B cell (primary cell): Measurements from ENCODE around the gene SELENOI. TPM values are rescaled to one million over a fixed set of nuclear protein-coding genes. Genes with fewer than 3 reads are reported as not detected.

Source experiments
- ATAC-seq: fragments of 200-7000 bp; cut with Tn5 transposase; one replicate; pipeline ENCODE4 v1.10.0; 2021; ENCODE audit warnings: low read depth, mild to moderate bottlenecking, moderate number of reproducible peaks, moderate library complexity
- CTCF ChIA-PET: fragments of 350-600 bp; sonication (Branson Sonifier 250); formaldehyde crosslinking; loops from one replicate; lab custom pipeline; 2021; ENCODE audit warnings: antibody characterized with exemption, inconsistent platforms; lab: Charles Lee
- POLR2A ChIA-PET: fragments of 350-600 bp; sonication (Branson Sonifier 250); formaldehyde crosslinking; loops from one replicate; lab custom pipeline; 2021; ENCODE audit warnings: antibody characterized with exemption; lab: Charles Lee
- DNase-seq: peaks from one replicate; pipeline ENCODE4 v3.0.0; 2013
- H2AFZ ChIP-seq: 2 replicates; pipeline ENCODE4 v1.6.1; 2012; ENCODE audit warnings: mild to moderate bottlenecking, low read depth, low read length; ENCODE audit not compliant: insufficient read depth, poor library complexity, severe bottlenecking
- H3K27ac ChIP-seq, 2 donors: 1 replicate in 1 of 2; 2 replicates in 1 of 2; pipeline ENCODE4 v1.5.1; 2012 to 2013; ENCODE audit warnings: low read length in 2 of 2, mild to moderate bottlenecking in 2 of 2, moderate library complexity in 1 of 2
- H3K27me3 ChIP-seq, 4 experiments: fragments of 200-600 bp in 1 of 4; sonication (generic) in 1 of 4; replicated peaks in 1 of 4; 1 replicate in 2 of 4; 2 replicates in 2 of 4; pipeline versions ENCODE4 v1.6.1 to v1.7.0; 2013 to 2016; ENCODE audit warnings: low read length in 3 of 4, mild to moderate bottlenecking in 2 of 4, mixed read lengths in 1 of 4, moderate library complexity in 1 of 4; ENCODE audit not compliant: insufficient read depth in 4 of 4, control insufficient read depth in 3 of 4; ENCODE audit errors: control extremely low read depth in 1 of 4
- H3K36me3 ChIP-seq, 2 experiments: replicated peaks in 1 of 2; 1 replicate in 1 of 2; 2 replicates in 1 of 2; pipeline versions ENCODE4 v1.6.1 to v1.7.1; 2013; ENCODE audit warnings: low read length in 1 of 2; ENCODE audit not compliant: insufficient read depth in 2 of 2, control insufficient read depth in 1 of 2; ENCODE audit errors: control extremely low read depth in 1 of 2, extremely low read depth in 1 of 2
- H3K4me1 ChIP-seq, 2 donors: fragments of 200-600 bp in 1 of 2; sonication (generic) in 1 of 2; 1 replicate in 1 of 2; 2 replicates in 1 of 2; pipeline versions ENCODE4 v1.5.1 to v1.6.1; 2013 to 2017; ENCODE audit warnings: low read length in 2 of 2; ENCODE audit not compliant: control insufficient read depth in 2 of 2, insufficient read depth in 2 of 2
- H3K4me2 ChIP-seq: replicated peaks from 2 replicates; pipeline ENCODE3; 2012; ENCODE audit warnings: mild to moderate bottlenecking, low read depth, low read length; ENCODE audit not compliant: poor library complexity, severe bottlenecking
- H3K4me3 ChIP-seq, 5 experiments: fragments of 200-600 bp in 1 of 5; sonication (generic) in 1 of 5; 1 replicate in 3 of 5; 2 replicates in 2 of 5; pipeline versions ENCODE4 v1.5.1 to v1.7.0; 2011 to 2016; ENCODE audit warnings: low read length in 4 of 5, mild to moderate bottlenecking in 4 of 5, low read depth in 2 of 5, control low read depth in 1 of 5, moderate library complexity in 1 of 5; ENCODE audit not compliant: insufficient read depth in 1 of 5; ENCODE audit errors: control extremely low read depth in 1 of 5, extremely low read depth in 1 of 5
- H3K79me2 ChIP-seq: fragments of 200-600 bp; sonication (generic); one replicate; pipeline ENCODE4 v1.6.0; 2016; ENCODE audit warnings: low read length; ENCODE audit not compliant: control insufficient read depth, insufficient read depth
- H3K9ac ChIP-seq: fragments of 200-600 bp; sonication (generic); 2 replicates; pipeline ENCODE4 v1.6.1; 2017; ENCODE audit warnings: mild to moderate bottlenecking, low read length, moderate library complexity
- H3K9me3 ChIP-seq, 3 donors: one replicate each; pipeline versions ENCODE4 v1.6.1 to v1.7.1; 2013; ENCODE audit warnings: low read length in 2 of 3; ENCODE audit not compliant: control insufficient read depth in 2 of 3, insufficient read depth in 1 of 3; ENCODE audit errors: control extremely low read depth in 1 of 3
- H4K20me1 ChIP-seq: 2 replicates; pipeline ENCODE4 v1.6.0; 2012; ENCODE audit warnings: mild to moderate bottlenecking, low read length; ENCODE audit not compliant: insufficient read depth, control insufficient read depth, poor library complexity, severe bottlenecking
- H3K27ac Mint-ChIP-seq: one replicate; pipeline ENCODE4 v1.8.0; 2021; ENCODE audit warnings: mixed read lengths
- H3K27me3 Mint-ChIP-seq: one replicate; pipeline ENCODE4 v1.8.0; 2021; ENCODE audit warnings: mixed read lengths
- H3K4me1 Mint-ChIP-seq: one replicate; pipeline ENCODE4 v1.8.0; 2021; ENCODE audit warnings: mixed read lengths
- H3K4me3 Mint-ChIP-seq: one replicate; pipeline ENCODE4 v1.8.0; 2021; ENCODE audit warnings: mixed read lengths
- H3K9me3 Mint-ChIP-seq: one replicate; pipeline ENCODE4 v1.8.0; 2022; ENCODE audit warnings: mixed read lengths; ENCODE audit not compliant: insufficient read depth
- CTCF ChIP-seq: fragments of 200-600 bp; IDR thresholded peaks from one replicate; pipeline ENCODE4 v1.8.0; 2022; ENCODE audit warnings: antibody characterized with exemption, mild to moderate bottlenecking
- EZH2 ChIP-seq: IDR thresholded peaks from 2 replicates; pipeline ENCODE4 v1.6.1; 2012; ENCODE audit warnings: borderline replicate concordance, low read depth, mild to moderate bottlenecking, moderate library complexity, low read length; ENCODE audit not compliant: insufficient read depth, poor library complexity, severe bottlenecking
- WGBS: methylation state at CpG from one replicate; pipeline ENCODE4 v1.1.5; 2013; ENCODE audit warnings: missing lambda C conversion rate; ENCODE audit not compliant: insufficient coverage; 5-methylcytosine and 5-hydroxymethylcytosine counted together
- intact Hi-C: fragments of 100-400 bp; cut with micrococcal nuclease; formaldehyde crosslinking; loops from one replicate; pipeline ENCODE4 v1.10.0; 2022
- polyA plus RNA-seq: library from polyadenylated mRNA; depleted of rRNA; stranded (reverse); fragments of >200 nt; gene quantifications from 2 replicates; pipeline ENCODE4 v1.2.3, GENCODE V29; 2012
- total RNA-seq, 2 donors: library from RNA; stranded (reverse); fragments of 120-200 nt in 1 of 2; gene quantifications; 1 replicate in 1 of 2; 2 replicates in 1 of 2; pipeline versions ENCODE4 v1.2.3 to v1.2.4, GENCODE V29; 2013 to 2022

Gene SELENOI
- total and polyA plus RNA-seq, 2 donors (not counting 1 experiment from before 2014, with no cell fraction given), result 3.4 to 20.1 TPM

- 88% methylated on average over 6 of the region's 8 CpGs for WGBS
- DNase-seq (no peak), ATAC-seq (no peak)
- Histone ChIP-seq H3K79me2 (no peaks in the 10 kb centered on the region), H3K4me3 (no peak overlapping the region), H3K27ac (no peak overlapping the region), H3K9ac (no peak overlapping the region), H3K4me1 (no peaks in the 10 kb centered on the region), H3K4me2 (no peak overlapping the region), H3K9me3 (no peaks in the 10 kb centered on the region), H4K20me1 (no peaks in the 10 kb centered on the region), H3K27me3 (no peaks in the 10 kb centered on the region), H3K36me3 (no peaks in the 10 kb centered on the region), H2AFZ (no peak overlapping the region)
- Mint-ChIP-seq H3K4me3 (no peak overlapping the region), H3K27ac (no peak overlapping the region), H3K4me1 (no peaks in the 10 kb centered on the region), H3K9me3 (no peaks in the 10 kb centered on the region), H3K27me3 (no peaks in the 10 kb centered on the region)
- intact Hi-C loops, result no loop called here
- ChIA-PET CTCF (no interaction called here), POLR2A (no interaction called here)
- TF ChIP-seq EZH2, result no peak
- TF ChIP-seq CTCF, result no peak
Observed at GRCh38 chr2:26314243-26314642, 31.7 kb upstream of the SELENOI start.

GRCh38 chr2:26316041-26316440 lies 29.9 kb upstream of the SELENOI start:
- intact Hi-C loops, result no loop called here
- Histone ChIP-seq H4K20me1 (no peaks in the 10 kb centered on the region), H3K27me3 (no peaks in the 10 kb centered on the region), H3K27ac (no peak overlapping the region), H3K79me2 (no peaks in the 10 kb centered on the region), H3K4me3 (no peak overlapping the region), H3K9me3 (no peaks in the 10 kb centered on the region), H3K4me1 (no peaks in the 10 kb centered on the region), H3K9ac (no peak overlapping the region), H3K4me2 (no peak overlapping the region), H3K36me3 (no peaks in the 10 kb centered on the region), H2AFZ (no peak overlapping the region)
- no peaks in the 10 kb centered on the region for H3K9me3 Mint-ChIP-seq
- no peak overlapping the region for H3K27ac Mint-ChIP-seq
- CTCF ChIA-PET, result interaction anchor here (2.0 kb wide), 1 partner anchor 15 kb away, joined by 5 read pairs; no protein-coding TSS in a partner anchor
- 83% methylated on average over 2 of the region's 2 CpGs for WGBS
- POLR2A ChIA-PET, result no interaction called here
- H3K4me3 Mint-ChIP-seq, result no peak overlapping the region
- ATAC-seq, result no peak
- no peaks in the 10 kb centered on the region for H3K4me1 Mint-ChIP-seq
- TF ChIP-seq EZH2, result no peak
- no peak for TF ChIP-seq CTCF
- no peak for DNase-seq
- no peaks in the 10 kb centered on the region for H3K27me3 Mint-ChIP-seq
